HFF-Myc (cell line): ENCODE measurements around the gene NRTN.

ENCODE experiments used
- DNase-seq: peaks from one replicate; pipeline ENCODE4 v3.0.0-alpha.2; 2011; ENCODE audit warnings: low read depth; ENCODE audit errors: extremely low read depth
- H3K4me3 ChIP-seq: replicated peaks from 2 replicates; pipeline ENCODE4 v1.5.1; 2011; ENCODE audit warnings: low read depth, mild to moderate bottlenecking, control low read depth, low read length
- CTCF ChIP-seq: IDR thresholded peaks from 2 replicates; pipeline ENCODE4 v1.5.1; 2012; ENCODE audit warnings: mild to moderate bottlenecking, low read depth, low read length, control low read depth; ENCODE audit errors: missing control alignments

Gene NRTN

GRCh38 chr19:5857203-5858081, 52.6 kb downstream of the NRTN start:
- no peak for TF ChIP-seq CTCF
- no peak overlapping the region for H3K4me3 ChIP-seq
- no peak for DNase-seq

GRCh38 chr19:5863030-5863665, 58.3 kb downstream of the NRTN start:
- no peak for DNase-seq
- TF ChIP-seq CTCF = no peak
- H3K4me3 ChIP-seq = no peak overlapping the region

DNA sequence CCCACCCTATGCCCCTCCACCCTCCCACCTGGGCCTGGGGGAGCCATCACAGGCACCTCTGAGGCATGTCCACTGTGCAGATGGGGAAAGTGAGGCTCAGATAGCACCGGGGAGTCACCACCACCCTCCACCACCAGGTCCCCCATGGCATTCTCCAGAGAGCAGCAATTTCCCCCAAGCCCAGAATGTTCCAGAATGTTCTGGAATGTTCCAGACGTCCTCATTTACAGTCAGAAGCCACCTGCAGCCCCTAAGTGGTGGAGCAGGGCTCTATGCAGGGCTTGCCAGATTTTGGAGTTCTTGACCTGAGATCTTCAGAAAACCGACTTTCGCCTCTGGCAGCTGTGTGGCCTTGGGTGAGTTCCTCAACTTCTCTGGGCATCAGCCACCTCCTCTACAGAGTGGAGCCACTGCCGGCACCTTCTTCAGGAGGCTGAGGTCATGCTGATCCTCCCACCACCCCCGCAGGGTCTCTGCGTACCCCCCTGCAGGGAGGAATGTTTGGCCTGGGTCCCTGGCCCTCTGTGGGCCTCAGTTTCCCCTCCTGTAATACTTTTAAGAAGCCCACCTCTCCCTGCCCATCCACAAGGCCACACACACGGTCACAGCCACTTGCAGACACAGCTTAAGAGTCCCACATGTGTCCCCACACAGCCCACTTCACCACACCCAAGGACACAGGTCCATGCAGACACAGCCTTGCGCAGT, 59.3 kb downstream of the NRTN start:
- TF ChIP-seq CTCF = no peak
- DNase-seq = no peak
- no peak overlapping the region for H3K4me3 ChIP-seq

GRCh38 chr19:5864725-5865486, 60.0 kb downstream of the NRTN start:
- no peak overlapping the region for H3K4me3 ChIP-seq

DNA sequence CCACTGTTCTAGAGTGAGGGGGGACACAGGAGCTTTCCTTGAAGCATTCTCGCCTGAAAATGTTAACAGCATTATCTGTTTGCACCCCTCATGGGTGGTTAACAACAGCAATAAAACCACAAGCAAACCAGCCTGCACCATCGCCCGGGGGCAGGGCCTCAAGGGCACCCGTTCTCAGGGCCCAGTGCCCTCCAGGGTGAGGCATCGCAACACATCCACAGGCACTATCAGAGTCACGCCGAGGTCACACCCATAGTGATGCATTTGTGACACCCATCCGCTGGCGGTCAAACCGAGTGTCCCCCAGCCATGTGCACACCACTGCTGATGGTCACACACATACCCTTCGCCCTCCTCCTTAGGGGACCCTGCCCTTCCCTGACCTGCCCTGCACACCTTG, 60.9 kb downstream of the NRTN start:
- DNase-seq = no peak
- no peak overlapping the region for H3K4me3 ChIP-seq
- no peak for TF ChIP-seq CTCF

More at GRCh38 chr19:5864725-5865486, 60.0 kb downstream of the NRTN start:
- no peak for TF ChIP-seq CTCF
- no peak for DNase-seq
